Nephron (organoid): ENCODE measurements around the gene DNAH7.

Source experiments
- H3K27ac Mint-ChIP-seq, 3 experiments: 2 replicates each; pipeline ENCODE4 v1.8.0; 2020; ENCODE audit warnings: mixed read lengths in 3 of 3, mild to moderate bottlenecking in 2 of 3, moderate library complexity in 1 of 3
- H3K27me3 Mint-ChIP-seq: 2 replicates; pipeline ENCODE4 v1.8.0; 2021; ENCODE audit warnings: low read depth, mild to moderate bottlenecking, moderate library complexity, mixed read lengths
- H3K36me3 Mint-ChIP-seq: 2 replicates; pipeline ENCODE4 v1.8.0; 2020; ENCODE audit warnings: low read depth, mixed read lengths
- H3K4me1 Mint-ChIP-seq: 2 replicates; pipeline ENCODE4 v1.8.0; 2020; ENCODE audit warnings: mixed read lengths
- H3K4me3 Mint-ChIP-seq, 3 experiments: 2 replicates each; pipeline ENCODE4 v1.8.0; 2020; ENCODE audit warnings: mild to moderate bottlenecking in 3 of 3, mixed read lengths in 3 of 3, moderate library complexity in 2 of 3
- H3K9me3 Mint-ChIP-seq: 2 replicates; pipeline ENCODE4 v1.8.0; 2020; ENCODE audit warnings: mixed read lengths
- TF ChIP-seq, protein P1 (sequence below), 3 experiments: fragments of 200-600 bp; sonication (generic); IDR thresholded peaks; one replicate each; pipeline ENCODE4 v1.5.0; 2021; ENCODE audit warnings: antibody characterized with exemption in 3 of 3; ENCODE audit not compliant: unreplicated experiment in 3 of 3

The DNAH7 gene

DNA sequence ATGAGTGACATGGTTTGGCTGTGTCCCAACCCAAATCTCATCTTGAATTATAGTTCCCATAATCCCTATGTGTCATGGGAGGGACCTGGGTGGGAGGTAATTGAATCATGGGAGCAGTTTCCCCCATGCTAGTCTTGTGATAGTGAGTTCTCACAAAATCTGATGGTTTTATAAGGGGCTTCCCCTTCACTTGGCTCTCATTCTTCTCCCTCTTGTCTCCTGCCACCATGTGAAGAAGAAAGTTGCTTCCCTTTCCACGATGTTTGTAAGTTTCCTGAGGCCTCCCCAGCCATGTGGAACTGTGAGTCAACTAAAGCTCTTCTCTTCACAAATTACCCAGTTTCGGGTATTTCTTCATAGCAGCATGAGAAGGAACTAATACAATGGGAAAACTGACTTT lies 14.0 kb downstream of the DNAH7 start:
- H3K4me3 Mint-ChIP-seq = no peak overlapping the region

DNA sequence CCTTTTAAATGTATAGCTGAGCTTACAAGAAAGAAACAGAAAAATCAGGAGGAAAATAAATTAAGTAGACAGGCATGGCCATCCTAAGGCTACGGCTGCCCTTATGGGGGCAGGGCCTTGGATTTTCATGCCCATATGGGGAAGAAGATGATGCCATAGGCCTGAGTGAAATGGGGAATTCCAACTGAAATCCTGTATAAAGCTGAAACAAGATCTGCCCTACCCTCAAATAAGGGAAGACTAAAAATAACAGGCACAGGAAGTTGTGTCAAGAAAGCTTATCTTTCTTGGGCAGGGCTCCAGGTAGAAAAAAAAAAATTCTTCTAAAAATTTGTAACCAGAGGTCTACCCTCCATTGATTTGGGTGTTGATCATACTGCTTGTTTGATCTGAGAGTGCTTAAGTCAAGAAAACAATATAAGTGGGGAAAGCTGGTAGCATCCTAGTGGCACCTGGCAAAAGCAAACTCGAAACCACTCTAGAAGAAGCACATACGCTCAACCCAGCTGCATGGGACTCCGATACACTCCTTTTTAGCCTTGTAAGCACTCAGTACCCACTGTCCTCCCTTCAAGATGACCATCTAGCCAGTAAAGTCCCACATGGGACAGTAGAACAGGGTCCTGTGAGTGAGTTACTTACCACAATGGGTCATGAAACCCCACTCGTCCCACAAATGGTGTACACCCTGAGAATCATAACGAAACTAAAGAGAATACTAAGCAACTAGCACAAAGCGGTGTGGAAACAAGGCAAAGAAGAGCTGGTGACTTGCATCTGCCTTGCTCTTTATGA lies 22.3 kb downstream of the DNAH7 start:
- Mint-ChIP-seq H3K9me3 (peaks cover 5% of the 10 kb centered on the region), H3K27me3 (no peaks in the 10 kb centered on the region), H3K4me1 (no peaks in the 10 kb centered on the region), H3K27ac (no peak overlapping the region), H3K36me3 (peaks cover 40% of the 10 kb centered on the region), H3K4me3 (no peak overlapping the region)
- TF ChIP-seq, protein P1, sequence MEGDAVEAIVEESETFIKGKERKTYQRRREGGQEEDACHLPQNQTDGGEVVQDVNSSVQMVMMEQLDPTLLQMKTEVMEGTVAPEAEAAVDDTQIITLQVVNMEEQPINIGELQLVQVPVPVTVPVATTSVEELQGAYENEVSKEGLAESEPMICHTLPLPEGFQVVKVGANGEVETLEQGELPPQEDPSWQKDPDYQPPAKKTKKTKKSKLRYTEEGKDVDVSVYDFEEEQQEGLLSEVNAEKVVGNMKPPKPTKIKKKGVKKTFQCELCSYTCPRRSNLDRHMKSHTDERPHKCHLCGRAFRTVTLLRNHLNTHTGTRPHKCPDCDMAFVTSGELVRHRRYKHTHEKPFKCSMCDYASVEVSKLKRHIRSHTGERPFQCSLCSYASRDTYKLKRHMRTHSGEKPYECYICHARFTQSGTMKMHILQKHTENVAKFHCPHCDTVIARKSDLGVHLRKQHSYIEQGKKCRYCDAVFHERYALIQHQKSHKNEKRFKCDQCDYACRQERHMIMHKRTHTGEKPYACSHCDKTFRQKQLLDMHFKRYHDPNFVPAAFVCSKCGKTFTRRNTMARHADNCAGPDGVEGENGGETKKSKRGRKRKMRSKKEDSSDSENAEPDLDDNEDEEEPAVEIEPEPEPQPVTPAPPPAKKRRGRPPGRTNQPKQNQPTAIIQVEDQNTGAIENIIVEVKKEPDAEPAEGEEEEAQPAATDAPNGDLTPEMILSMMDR (IDR thresholded peaks at IDR 0.05; ENCODE audit: unreplicated experiment in 3 of 3) = no peak

More for the DNA sequence above, 14.0 kb downstream of the DNAH7 start:
- H3K36me3 Mint-ChIP-seq = peaks cover 19% of the 10 kb centered on the region
- no peaks in the 10 kb centered on the region for H3K4me1 Mint-ChIP-seq
- H3K27ac Mint-ChIP-seq = no peak overlapping the region
- H3K27me3 Mint-ChIP-seq = no peaks in the 10 kb centered on the region
- TF ChIP-seq, protein P1 (IDR thresholded peaks at IDR 0.05; ENCODE audit: unreplicated experiment in 3 of 3) = no peak
- peaks cover 3% of the 10 kb centered on the region for H3K9me3 Mint-ChIP-seq

DNA sequence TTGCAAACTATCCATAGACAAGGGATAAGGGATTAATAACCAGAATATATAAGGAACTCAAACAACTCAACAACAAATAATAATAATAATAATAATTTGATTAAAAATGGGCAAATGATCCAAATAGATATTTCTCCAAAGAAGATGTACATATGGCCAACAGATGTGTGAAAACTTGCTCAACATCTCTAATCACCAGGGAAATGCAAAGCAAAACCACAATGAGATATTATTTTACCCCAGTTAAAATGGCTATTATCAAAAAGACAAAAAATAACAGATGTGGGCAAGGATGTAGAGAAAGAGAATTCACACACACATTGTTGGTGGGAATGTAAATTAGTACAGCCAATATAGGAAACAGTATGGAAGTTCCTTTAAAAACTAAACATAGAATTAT lies 26.9 kb downstream of the DNAH7 start:
- peaks cover 65% of the 10 kb centered on the region for H3K36me3 Mint-ChIP-seq
- H3K9me3 Mint-ChIP-seq = peaks cover 39% of the 10 kb centered on the region
- H3K4me1 Mint-ChIP-seq = no peaks in the 10 kb centered on the region
- TF ChIP-seq, protein P1 (IDR thresholded peaks at IDR 0.05; ENCODE audit: unreplicated experiment in 3 of 3) = no peak
- H3K27me3 Mint-ChIP-seq = no peaks in the 10 kb centered on the region
- no peak overlapping the region for H3K4me3 Mint-ChIP-seq
- H3K27ac Mint-ChIP-seq = no peak overlapping the region

DNA sequence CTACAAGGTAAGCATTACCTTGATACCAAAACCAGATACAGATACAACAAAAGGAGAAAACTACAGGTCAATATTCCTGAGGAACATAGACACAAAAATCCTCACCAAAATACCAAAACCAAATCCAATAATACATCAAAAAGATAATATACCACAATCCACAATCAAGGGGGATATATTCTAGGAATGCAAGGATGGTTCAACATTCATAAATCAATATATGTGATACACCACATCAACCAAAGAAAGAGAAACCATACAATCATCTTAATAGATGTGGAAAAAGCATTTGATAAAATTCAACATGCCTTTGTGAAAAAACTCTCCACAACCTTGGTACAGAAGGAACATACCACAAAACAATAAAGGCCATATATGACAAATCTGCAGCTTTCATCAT lies 28.4 kb downstream of the DNAH7 start:
- no peaks in the 10 kb centered on the region for H3K4me1 Mint-ChIP-seq
- peaks cover 58% of the 10 kb centered on the region for H3K36me3 Mint-ChIP-seq
- H3K4me3 Mint-ChIP-seq = no peak overlapping the region
- no peak overlapping the region for H3K27ac Mint-ChIP-seq
- TF ChIP-seq, protein P1 (IDR thresholded peaks at IDR 0.05; ENCODE audit: unreplicated experiment in 3 of 3) = no peak
- H3K27me3 Mint-ChIP-seq = peaks cover 5% of the 10 kb centered on the region
- peaks cover 39% of the 10 kb centered on the region for H3K9me3 Mint-ChIP-seq

DNA sequence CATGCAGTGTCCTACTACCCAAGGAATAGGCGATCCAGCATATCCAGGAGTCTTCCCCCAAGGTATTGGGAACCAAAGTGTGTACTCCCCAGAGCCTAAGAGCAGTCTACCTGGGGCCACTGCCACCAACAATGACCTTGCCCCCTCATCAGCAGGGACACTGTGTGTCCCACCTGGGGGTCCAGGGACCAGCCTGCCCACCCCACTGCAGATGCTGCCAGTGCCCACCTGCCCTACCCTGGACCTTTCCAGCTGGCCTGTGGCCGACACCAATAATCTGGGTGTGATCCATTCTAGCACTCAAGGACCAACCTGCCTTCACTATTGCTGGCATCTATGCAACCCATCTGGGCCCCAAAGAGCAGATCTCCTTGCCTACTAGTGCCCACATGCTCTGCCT lies 32.2 kb downstream of the DNAH7 start:
- H3K27ac Mint-ChIP-seq = no peak overlapping the region
- TF ChIP-seq, protein P1 (IDR thresholded peaks at IDR 0.05; ENCODE audit: unreplicated experiment in 3 of 3) = no peak
- no peak overlapping the region for H3K4me3 Mint-ChIP-seq
- no peaks in the 10 kb centered on the region for H3K4me1 Mint-ChIP-seq
- H3K36me3 Mint-ChIP-seq = peaks cover 54% of the 10 kb centered on the region
- peaks cover 46% of the 10 kb centered on the region for H3K9me3 Mint-ChIP-seq
- H3K27me3 Mint-ChIP-seq = peaks cover 5% of the 10 kb centered on the region

DNA sequence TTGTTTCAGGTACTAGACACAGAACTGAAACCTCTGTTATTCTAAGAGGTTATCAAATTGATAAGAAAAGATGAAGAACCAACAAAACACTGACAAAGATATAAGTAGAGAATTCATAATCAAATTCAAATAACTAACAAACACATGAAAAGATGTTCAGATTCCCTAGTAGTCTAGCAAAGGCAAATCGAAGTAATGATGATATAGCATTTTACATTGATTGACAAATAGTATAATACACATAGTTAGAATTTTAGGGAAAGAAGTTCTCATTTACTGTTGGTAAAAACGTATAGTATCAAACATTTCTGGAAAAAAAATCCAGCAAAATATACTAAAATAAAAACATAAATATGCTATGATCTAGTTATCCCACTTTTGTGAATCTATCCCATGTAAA lies 50.6 kb downstream of the DNAH7 start:
- TF ChIP-seq, protein P1 (IDR thresholded peaks at IDR 0.05; ENCODE audit: unreplicated experiment in 3 of 3) = no peak
- Mint-ChIP-seq H3K9me3 (no peaks in the 10 kb centered on the region), H3K4me3 (no peak overlapping the region), H3K4me1 (no peaks in the 10 kb centered on the region), H3K27ac (no peak overlapping the region), H3K36me3 (peaks cover 4% of the 10 kb centered on the region), H3K27me3 (no peaks in the 10 kb centered on the region)
